Stimulated activated memory B cell treated with anti-CD40 and anti-IgM and Interleukin-4, amounts not matched to agents 10 μg/mL and 1 μg/mL and 100 μg/mL, for 72 hours (primary cell): ENCODE measurements around the gene LENG9.
A peak's percentile ranks its signal among the peaks of the same experiment; 100 is the strongest.

Experiments used
- ATAC-seq: fragments of 150-1000 bp; cut with Tn5 transposase; 2 replicates; pipeline ENCODE4 v1.10.0; 2021
- H3K27ac Mint-ChIP-seq: one replicate; pipeline ENCODE4 v1.8.0; 2022; ENCODE audit warnings: mild to moderate bottlenecking, mixed read lengths
- H3K27me3 Mint-ChIP-seq: one replicate; pipeline ENCODE4 v1.8.0; 2022; ENCODE audit warnings: mixed read lengths
- H3K36me3 Mint-ChIP-seq: one replicate; pipeline ENCODE4 v1.8.0; 2022; ENCODE audit warnings: mixed read lengths
- H3K4me1 Mint-ChIP-seq: one replicate; pipeline ENCODE4 v1.8.0; 2022; ENCODE audit warnings: mixed read lengths
- H3K4me3 Mint-ChIP-seq: one replicate; pipeline ENCODE4 v1.8.0; 2022; ENCODE audit warnings: mild to moderate bottlenecking, moderate library complexity, mixed read lengths
- H3K9me3 Mint-ChIP-seq: one replicate; pipeline ENCODE4 v1.8.0; 2022; ENCODE audit warnings: mixed read lengths

Gene LENG9

DNA sequence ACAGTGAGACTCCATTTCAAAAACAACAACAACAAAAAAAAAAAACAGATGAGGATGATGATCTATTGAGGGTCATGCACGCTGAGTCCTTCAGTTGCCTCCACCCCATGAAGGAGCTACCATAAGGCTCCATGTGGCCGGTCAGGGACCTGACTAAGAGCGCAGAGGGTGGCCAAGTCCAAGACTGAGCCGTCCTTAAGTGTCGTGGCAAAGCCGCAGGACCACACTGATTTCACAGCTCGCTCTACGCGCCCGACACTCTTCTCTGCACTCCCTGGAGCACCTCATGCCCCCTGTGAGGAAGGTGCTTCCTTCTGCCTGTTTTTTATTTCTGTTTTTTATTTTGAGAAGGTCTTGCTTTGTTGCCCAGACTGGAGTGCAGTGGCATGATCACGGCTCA, 36.0 kb downstream of the LENG9 start:
- Mint-ChIP-seq H3K4me1 (peaks cover 11% of the 10 kb centered on the region), H3K36me3 (no peaks in the 10 kb centered on the region), H3K27ac (no peak overlapping the region)

DNA sequence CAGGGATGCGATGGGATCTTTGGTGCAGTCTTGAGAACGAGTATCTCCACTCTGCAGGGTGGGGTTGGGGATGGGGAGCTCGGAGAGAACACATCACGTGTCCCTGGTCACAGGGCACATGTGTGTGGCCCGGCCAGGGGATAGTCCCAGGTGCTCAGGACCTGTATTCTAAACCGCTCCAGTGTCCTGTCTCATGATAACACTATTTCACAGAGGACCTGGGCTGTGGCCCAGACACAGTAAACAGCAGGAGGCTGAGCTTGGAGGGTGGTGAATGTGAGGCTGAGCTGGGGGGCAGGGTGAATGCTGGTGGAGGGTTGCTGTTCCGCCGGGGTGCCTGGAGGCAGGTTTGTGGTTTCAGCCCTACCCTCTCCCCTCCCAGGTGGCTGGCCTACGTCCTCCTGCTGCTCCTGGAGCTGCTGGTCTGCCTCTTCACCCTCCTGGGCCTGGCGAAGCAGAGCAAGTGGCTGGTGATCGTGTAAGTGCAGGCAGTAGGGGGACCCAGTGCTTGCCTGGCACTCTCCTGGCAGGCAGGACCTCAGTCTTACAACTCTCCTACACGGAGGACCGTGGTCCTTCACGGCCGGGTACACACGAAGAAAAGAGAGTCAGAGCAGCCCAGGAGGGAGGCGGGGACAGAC, 37.2 kb downstream of the LENG9 start:
- peaks cover 82% of the 10 kb centered on the region for H3K27me3 Mint-ChIP-seq

More for the DNA sequence above, 36.0 kb downstream of the LENG9 start:
- Mint-ChIP-seq H3K4me3 (no peak overlapping the region), H3K9me3 (no peaks in the 10 kb centered on the region), H3K27me3 (peaks cover 81% of the 10 kb centered on the region)
- ATAC-seq: no peak

GRCh38 chr19:54425382-54425723, 38.2 kb downstream of the LENG9 start:
- no peak overlapping the region for H3K4me3 Mint-ChIP-seq
- no peak overlapping the region for H3K27ac Mint-ChIP-seq
- H3K4me1 Mint-ChIP-seq: no peaks in the 10 kb centered on the region
- ATAC-seq: no peak
- H3K36me3 Mint-ChIP-seq: no peaks in the 10 kb centered on the region
- H3K9me3 Mint-ChIP-seq: no peaks in the 10 kb centered on the region
- H3K27me3 Mint-ChIP-seq: peaks cover 75% of the 10 kb centered on the region

More for the DNA sequence above, 37.2 kb downstream of the LENG9 start:
- Mint-ChIP-seq H3K4me3 (no peak overlapping the region), H3K9me3 (no peaks in the 10 kb centered on the region), H3K4me1 (peaks cover 8% of the 10 kb centered on the region), H3K36me3 (no peaks in the 10 kb centered on the region), H3K27ac (no peak overlapping the region)
- ATAC-seq: peak; percentile 14

DNA sequence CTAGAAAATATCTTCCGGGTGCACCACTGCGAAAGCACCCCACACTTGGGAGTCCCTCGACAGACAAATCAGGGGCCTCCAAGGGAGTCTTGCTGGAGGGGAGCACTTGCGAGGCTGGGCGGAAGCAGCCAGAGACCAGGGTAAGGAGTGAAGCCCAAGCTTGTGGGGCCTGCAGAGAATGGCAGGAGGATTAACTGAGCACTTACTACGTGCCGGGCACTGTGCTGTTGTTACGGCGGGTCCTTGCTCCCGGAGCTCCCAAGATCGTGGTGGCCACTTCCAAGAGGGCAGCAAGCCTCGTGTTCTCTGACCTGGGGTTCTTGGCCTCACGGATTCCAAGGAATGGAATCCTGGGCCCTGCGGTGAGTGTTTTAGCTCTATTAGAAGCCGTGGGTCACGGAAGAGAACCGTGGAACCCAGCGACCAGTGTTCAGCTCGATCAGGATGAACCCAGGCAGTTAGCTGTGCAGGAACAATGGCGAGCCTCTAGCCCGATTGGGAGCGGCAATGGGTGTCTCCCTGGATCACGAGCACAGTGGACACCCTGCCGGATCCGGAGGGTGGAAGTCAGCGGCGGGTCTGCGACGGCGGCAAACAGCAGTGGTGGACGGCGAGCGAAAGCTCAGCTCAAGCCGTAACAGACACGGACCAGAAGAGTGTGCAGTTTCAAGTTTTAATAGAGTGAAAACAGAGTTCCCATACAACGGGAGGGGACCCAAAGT, 38.8 kb downstream of the LENG9 start:
- H3K9me3 Mint-ChIP-seq: no peaks in the 10 kb centered on the region
- peaks cover 72% of the 10 kb centered on the region for H3K27me3 Mint-ChIP-seq
- no peaks in the 10 kb centered on the region for H3K4me1 Mint-ChIP-seq
- no peak for ATAC-seq
- no peak overlapping the region for H3K27ac Mint-ChIP-seq
- no peaks in the 10 kb centered on the region for H3K36me3 Mint-ChIP-seq
- no peak overlapping the region for H3K4me3 Mint-ChIP-seq

DNA sequence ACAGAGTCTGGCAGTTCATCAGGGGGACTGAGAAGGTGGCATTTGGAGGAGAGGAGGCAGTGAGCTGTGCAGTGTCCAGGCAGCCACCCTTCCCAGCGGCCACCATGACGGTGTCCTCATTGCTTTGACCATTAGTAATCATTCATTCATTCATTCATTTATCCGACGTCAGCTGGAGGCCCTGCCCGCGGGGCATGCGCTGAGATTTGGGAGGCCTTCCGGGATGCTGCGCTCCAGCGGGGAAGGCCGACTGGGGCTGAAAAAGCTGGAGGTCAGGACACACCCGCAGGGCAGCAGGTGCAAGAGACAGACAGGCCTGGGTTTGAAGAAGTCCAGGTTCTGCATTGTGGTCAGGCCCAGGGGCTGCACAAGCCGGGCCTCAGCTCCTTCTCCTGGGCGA, 39.4 kb downstream of the LENG9 start:
- Mint-ChIP-seq H3K36me3 (no peaks in the 10 kb centered on the region), H3K9me3 (no peaks in the 10 kb centered on the region), H3K4me1 (no peaks in the 10 kb centered on the region), H3K27ac (no peak overlapping the region), H3K27me3 (peaks cover 72% of the 10 kb centered on the region), H3K4me3 (no peak overlapping the region)
- no peak for ATAC-seq

DNA sequence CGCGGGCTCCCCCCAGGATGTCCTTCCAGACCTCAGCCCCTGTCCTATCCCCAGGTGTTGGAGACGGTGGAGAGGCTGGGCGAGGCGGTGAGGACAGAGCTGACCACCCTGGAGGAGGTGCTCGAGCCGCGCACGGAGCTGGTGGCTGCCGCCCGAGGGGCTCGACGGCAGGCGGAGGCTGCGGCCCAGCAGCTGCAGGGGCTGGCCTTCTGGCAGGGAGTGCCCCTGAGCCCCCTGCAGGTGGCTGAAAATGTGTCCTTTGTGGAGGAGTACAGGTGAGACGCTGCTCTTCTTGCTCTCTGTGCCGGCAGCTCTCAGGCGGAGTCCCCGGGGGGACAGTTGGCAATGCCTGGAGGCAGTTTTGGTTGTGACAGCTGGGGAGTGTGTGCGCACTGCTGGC, 41.4 kb downstream of the LENG9 start:
- Mint-ChIP-seq H3K4me1 (peaks cover 11% of the 10 kb centered on the region), H3K9me3 (peaks cover 3% of the 10 kb centered on the region)
- no peak for ATAC-seq

GRCh38 chr19:54421521-54421920, 42.1 kb downstream of the LENG9 start:
- Mint-ChIP-seq H3K4me1 (peaks cover 11% of the 10 kb centered on the region), H3K4me3 (no peak overlapping the region), H3K27me3 (peaks cover 73% of the 10 kb centered on the region), H3K9me3 (peaks cover 4% of the 10 kb centered on the region), H3K27ac (no peak overlapping the region), H3K36me3 (no peaks in the 10 kb centered on the region)
- ATAC-seq: no peak

More for the DNA sequence above, 41.4 kb downstream of the LENG9 start:
- no peak overlapping the region for H3K4me3 Mint-ChIP-seq
- peaks cover 74% of the 10 kb centered on the region for H3K27me3 Mint-ChIP-seq
- H3K27ac Mint-ChIP-seq: no peak overlapping the region
- H3K36me3 Mint-ChIP-seq: no peaks in the 10 kb centered on the region

GRCh38 chr19:54421169-54421516, 42.4 kb downstream of the LENG9 start:
- Mint-ChIP-seq H3K9me3 (peaks cover 4% of the 10 kb centered on the region), H3K4me1 (peaks cover 11% of the 10 kb centered on the region), H3K27me3 (peaks cover 72% of the 10 kb centered on the region), H3K36me3 (no peaks in the 10 kb centered on the region), H3K27ac (no peak overlapping the region), H3K4me3 (no peak overlapping the region)
- no peak for ATAC-seq

GRCh38 chr19:54420383-54421168, 43.0 kb downstream of the LENG9 start:
- H3K4me1 Mint-ChIP-seq: peaks cover 11% of the 10 kb centered on the region
- H3K27me3 Mint-ChIP-seq: peaks cover 72% of the 10 kb centered on the region
- H3K4me3 Mint-ChIP-seq: no peak overlapping the region
- no peaks in the 10 kb centered on the region for H3K36me3 Mint-ChIP-seq
- H3K9me3 Mint-ChIP-seq: peaks cover 4% of the 10 kb centered on the region
- no peak overlapping the region for H3K27ac Mint-ChIP-seq
- peak; percentile 9 for ATAC-seq

- ATAC-seq: no peak
Measured at GRCh38 chr19:54420068-54420382, 43.6 kb downstream of the LENG9 start.

GRCh38 chr19:54418930-54419800, 44.4 kb downstream of the LENG9 start:
- Mint-ChIP-seq H3K36me3 (peaks cover 2% of the 10 kb centered on the region), H3K4me3 (no peak overlapping the region), H3K4me1 (peaks cover 11% of the 10 kb centered on the region), H3K27ac (no peak overlapping the region), H3K9me3 (peaks cover 6% of the 10 kb centered on the region), H3K27me3 (peaks cover 65% of the 10 kb centered on the region)
- no peak for ATAC-seq

More at GRCh38 chr19:54420068-54420382, 43.6 kb downstream of the LENG9 start:
- peaks cover 4% of the 10 kb centered on the region for H3K9me3 Mint-ChIP-seq
- no peak overlapping the region for H3K27ac Mint-ChIP-seq
- peaks cover 11% of the 10 kb centered on the region for H3K4me1 Mint-ChIP-seq
- H3K27me3 Mint-ChIP-seq: peaks cover 67% of the 10 kb centered on the region
- no peaks in the 10 kb centered on the region for H3K36me3 Mint-ChIP-seq
- H3K4me3 Mint-ChIP-seq: no peak overlapping the region

- peak; percentile 18 for ATAC-seq
- Mint-ChIP-seq H3K4me3 (peak overlapping the region; percentile 11), H3K27me3 (peaks cover 65% of the 10 kb centered on the region), H3K9me3 (peaks cover 15% of the 10 kb centered on the region), H3K4me1 (peaks cover 11% of the 10 kb centered on the region), H3K36me3 (peaks cover 6% of the 10 kb centered on the region), H3K27ac (no peak overlapping the region)
Measured at GRCh38 chr19:54418030-54418929, 45.3 kb downstream of the LENG9 start.

GRCh38 chr19:54416695-54417491, 46.7 kb downstream of the LENG9 start:
- no peak overlapping the region for H3K27ac Mint-ChIP-seq
- H3K36me3 Mint-ChIP-seq: peaks cover 6% of the 10 kb centered on the region
- H3K4me1 Mint-ChIP-seq: peaks cover 11% of the 10 kb centered on the region
- no peak for ATAC-seq
- peaks cover 16% of the 10 kb centered on the region for H3K9me3 Mint-ChIP-seq
- H3K27me3 Mint-ChIP-seq: peaks cover 56% of the 10 kb centered on the region
- no peak overlapping the region for H3K4me3 Mint-ChIP-seq
